ENCODE data around the gene GAL3ST2. TPM values are rescaled to one million over a fixed set of nuclear protein-coding genes. Genes with fewer than 3 reads are reported as not detected.

GAL3ST2 gene
- total and polyA plus RNA-seq, 2 experiments from 2014 or later, result not detected

DNA sequence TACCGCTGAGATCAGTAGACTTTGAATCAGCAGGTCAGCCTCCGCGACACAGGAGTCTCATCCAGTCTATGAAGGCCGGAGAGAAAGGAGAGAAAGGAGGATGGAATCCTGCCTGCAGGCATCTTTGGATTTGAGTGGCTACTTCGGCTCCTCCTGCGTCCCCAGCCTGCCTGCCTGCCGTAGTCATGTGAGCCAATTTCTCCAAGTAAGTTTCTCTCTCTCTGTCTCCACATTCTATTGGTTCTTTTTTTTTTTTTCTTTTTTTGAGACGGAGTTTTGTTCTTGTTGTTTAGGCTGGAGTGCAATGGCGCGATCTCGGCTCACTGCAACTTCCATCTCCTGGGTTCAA lies 65.4 kb downstream of the GAL3ST2 start:
- Histone ChIP-seq H3K27me3 (replicated peaks; ENCODE audit: insufficient read depth) (peaks cover 38% of the 10 kb centered on the region), H3K9ac (no peak overlapping the region), H3F3A (ENCODE audit: insufficient read depth) (no peaks in the 10 kb centered on the region), H3K4me1 (ENCODE audit: insufficient read depth) (no peaks in the 10 kb centered on the region), H3K27ac (no peak overlapping the region), H3K4me2 (ENCODE audit: unreplicated experiment) (no peak overlapping the region), H3K79me2 (ENCODE audit: insufficient read depth) (no peaks in the 10 kb centered on the region), H3K4me3 (no peak overlapping the region), H3K36me3 (ENCODE audit: low read depth) (no peaks in the 10 kb centered on the region), H3K9me2 (ENCODE audit: insufficient read depth) (no peaks in the 10 kb centered on the region), H4K20me1 (ENCODE audit: insufficient read depth) (no peaks in the 10 kb centered on the region), H3K9me3 (ENCODE audit: low read depth) (no peaks in the 10 kb centered on the region), H2AFZ (no peak overlapping the region)
- DNase-seq, result no peak
- TF ChIP-seq EZH2 (IDR thresholded peaks at IDR 0.05; ENCODE audit: insufficient read depth, poor library complexity, severe bottlenecking) (no peak), EZH2phosphoT487 (IDR thresholded peaks at IDR 0.05; ENCODE audit: insufficient read depth, low read depth) (no peak)
- WGBS, 2 experiments (ENCODE audit: low coverage in 1 of 2, low lambda C conversion rate in 2 of 2, missing lambda C conversion rate in 2 of 2), result 77 to 85% methylated on average over 7 to 11 of the region's 11 CpGs
- in situ Hi-C loops (cut with MboI), result no loop called here

DNA sequence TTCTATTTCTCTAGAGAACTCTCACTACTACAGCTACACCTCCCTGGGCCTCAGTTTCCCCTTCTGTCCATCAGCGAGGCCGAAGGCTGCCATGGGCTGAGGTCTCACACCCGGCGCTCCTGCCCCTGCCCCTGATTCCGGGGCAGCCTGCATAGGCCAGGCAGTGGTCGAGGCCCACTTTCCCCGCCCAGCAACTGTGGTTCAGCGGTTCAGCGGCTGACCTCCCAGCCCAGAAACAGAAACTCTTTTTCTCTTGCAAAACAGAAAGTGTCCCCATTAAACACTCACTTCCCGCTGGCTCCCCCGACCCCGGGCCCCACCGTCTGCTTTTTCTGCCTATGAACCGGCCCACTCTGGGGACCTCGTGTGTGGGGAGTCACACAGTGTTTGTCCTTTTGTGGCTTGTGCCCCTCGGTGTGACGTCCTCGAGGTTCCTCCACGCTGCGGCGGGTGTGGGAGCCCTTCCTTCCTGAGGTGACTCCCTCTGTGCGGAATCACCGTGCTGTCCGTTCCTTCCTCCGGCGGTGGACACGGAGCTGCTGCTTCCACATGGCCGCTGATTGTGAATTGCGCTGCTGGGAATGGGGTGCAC lies 66.1 kb downstream of the GAL3ST2 start:
- Histone ChIP-seq H3K9me2 (ENCODE audit: insufficient read depth) (no peaks in the 10 kb centered on the region), H4K20me1 (ENCODE audit: insufficient read depth) (no peaks in the 10 kb centered on the region), H3K4me1 (ENCODE audit: insufficient read depth) (no peaks in the 10 kb centered on the region), H3K4me3 (no peak overlapping the region), H3K79me2 (ENCODE audit: insufficient read depth) (no peaks in the 10 kb centered on the region), H3K36me3 (ENCODE audit: low read depth) (no peaks in the 10 kb centered on the region), H3F3A (ENCODE audit: insufficient read depth) (no peaks in the 10 kb centered on the region), H3K4me2 (ENCODE audit: unreplicated experiment) (no peak overlapping the region), H3K27ac (no peak overlapping the region), H3K9me3 (ENCODE audit: low read depth) (no peaks in the 10 kb centered on the region), H3K27me3 (replicated peaks; ENCODE audit: insufficient read depth) (peaks cover 32% of the 10 kb centered on the region), H2AFZ (no peak overlapping the region), H3K9ac (no peak overlapping the region)
- in situ Hi-C loops (cut with MboI), result no loop called here
- no peak for TF ChIP-seq EZH2phosphoT487 (IDR thresholded peaks at IDR 0.05; ENCODE audit: insufficient read depth, low read depth)
- no peak for TF ChIP-seq EZH2 (IDR thresholded peaks at IDR 0.05; ENCODE audit: insufficient read depth, poor library complexity, severe bottlenecking)
- WGBS, 2 experiments (ENCODE audit: low coverage in 1 of 2, low lambda C conversion rate in 2 of 2, missing lambda C conversion rate in 2 of 2), result 89 to 90% methylated on average over 28 to 29 of the region's 29 CpGs
- no peak for DNase-seq

DNA sequence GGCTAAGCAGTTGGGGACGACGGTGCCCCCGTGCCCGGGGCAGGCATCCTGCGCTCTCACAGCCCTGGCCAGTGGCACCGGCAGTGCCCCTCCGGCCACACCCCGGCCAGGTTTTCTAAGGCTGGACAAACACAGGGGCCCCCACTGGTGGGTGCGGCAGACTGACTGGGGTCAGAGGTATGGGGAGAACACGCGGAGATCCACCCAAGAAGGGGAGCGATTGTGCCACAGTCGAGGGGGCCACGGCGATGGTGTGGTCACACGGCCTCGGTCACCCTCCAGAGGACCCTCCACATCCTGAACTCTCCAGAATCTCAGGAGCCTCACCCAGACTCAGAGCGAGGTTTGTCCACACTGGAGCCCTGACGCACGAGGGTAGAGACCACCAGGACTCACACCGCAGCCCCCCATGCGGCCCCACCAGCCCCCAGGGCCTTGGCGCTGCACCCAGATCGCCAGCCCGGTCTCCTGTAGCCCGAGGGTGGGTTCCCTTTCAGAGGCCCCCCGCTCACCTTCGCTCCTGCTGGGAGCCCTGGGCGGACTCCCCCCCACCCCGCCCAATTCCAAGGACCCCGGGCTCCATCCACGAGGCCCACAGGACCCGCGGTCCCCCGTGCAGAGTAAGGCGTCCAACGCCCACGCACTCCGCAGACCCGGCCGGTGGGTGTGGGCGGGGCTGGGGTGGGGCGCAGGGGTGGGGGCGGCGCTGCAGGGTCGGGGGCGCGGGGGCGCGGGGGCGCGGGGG lies 66.9 kb downstream of the GAL3ST2 start:
- H3K4me2 ChIP-seq (ENCODE audit: unreplicated experiment), result no peak overlapping the region
- H4K20me1 ChIP-seq (ENCODE audit: insufficient read depth), result no peaks in the 10 kb centered on the region
- H3K9me3 ChIP-seq (ENCODE audit: low read depth), result no peaks in the 10 kb centered on the region
- no peak overlapping the region for H2AFZ ChIP-seq
- TF ChIP-seq EZH2 (IDR thresholded peaks at IDR 0.05; ENCODE audit: insufficient read depth, poor library complexity, severe bottlenecking) (no peak), EZH2phosphoT487 (IDR thresholded peaks at IDR 0.05; ENCODE audit: insufficient read depth, low read depth) (no peak)
- in situ Hi-C loops (cut with MboI), result no loop called here
- H3K4me1 ChIP-seq (ENCODE audit: insufficient read depth), result no peaks in the 10 kb centered on the region
- H3K27ac ChIP-seq, result no peak overlapping the region
- H3K9me2 ChIP-seq (ENCODE audit: insufficient read depth), result no peaks in the 10 kb centered on the region
- H3K79me2 ChIP-seq (ENCODE audit: insufficient read depth), result no peaks in the 10 kb centered on the region
- no peak for DNase-seq
- H3K27me3 ChIP-seq (replicated peaks; ENCODE audit: insufficient read depth), result peaks cover 24% of the 10 kb centered on the region
- no peaks in the 10 kb centered on the region for H3K36me3 ChIP-seq (ENCODE audit: low read depth)
- no peak overlapping the region for H3K9ac ChIP-seq
- 66 to 87% methylated on average over 27 to 40 of the region's 52 CpGs for WGBS, 2 experiments (ENCODE audit: low coverage in 1 of 2, low lambda C conversion rate in 2 of 2, missing lambda C conversion rate in 2 of 2)
- no peak overlapping the region for H3K4me3 ChIP-seq
- no peaks in the 10 kb centered on the region for H3F3A ChIP-seq (ENCODE audit: insufficient read depth)

DNA sequence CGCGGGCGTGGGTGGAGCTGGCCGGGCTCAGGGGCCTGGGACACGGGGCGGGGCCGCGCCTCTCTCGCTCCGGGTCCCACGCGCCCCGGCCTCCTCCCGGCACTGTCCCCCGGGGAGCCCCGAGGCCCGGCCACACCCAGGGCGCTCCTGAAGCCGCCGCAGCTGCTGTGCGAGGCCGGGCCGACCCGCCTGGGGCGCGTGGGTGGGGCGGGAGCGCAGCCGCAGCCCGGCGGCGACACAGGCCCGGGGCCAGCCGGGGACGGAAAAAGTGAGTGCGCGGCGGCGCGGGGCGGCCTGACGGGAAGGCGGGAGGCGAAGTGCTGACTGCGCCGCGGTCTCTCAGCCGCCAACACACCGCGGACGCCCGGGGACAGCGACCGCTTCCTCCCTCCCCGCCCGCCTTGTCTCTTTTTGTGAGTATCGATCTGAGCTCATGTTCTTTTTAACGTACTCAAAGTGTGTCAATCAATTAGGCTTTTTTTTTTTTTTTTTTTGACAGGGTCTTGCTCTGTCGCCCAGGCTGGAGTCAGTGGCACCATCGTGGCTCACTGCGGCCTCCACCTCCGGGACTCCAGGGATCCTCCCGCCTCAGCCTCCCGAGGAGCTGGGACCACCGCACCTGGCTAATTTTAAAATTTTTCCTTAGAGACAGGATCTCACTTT lies 67.6 kb downstream of the GAL3ST2 start:
- peak overlapping the region; percentile 75 for H2AFZ ChIP-seq
- WGBS, 2 experiments (ENCODE audit: low coverage in 1 of 2, low lambda C conversion rate in 2 of 2, missing lambda C conversion rate in 2 of 2), result 4% methylated on average over 26 to 39 of the region's 65 CpGs

More for the DNA sequence above, 67.6 kb downstream of the GAL3ST2 start:
- Histone ChIP-seq H3K27ac (no peak overlapping the region), H3K27me3 (replicated peaks; ENCODE audit: insufficient read depth) (peaks cover 21% of the 10 kb centered on the region), H3K9ac (peak overlapping the region; percentile 63), H4K20me1 (ENCODE audit: insufficient read depth) (no peaks in the 10 kb centered on the region), H3K4me1 (ENCODE audit: insufficient read depth) (no peaks in the 10 kb centered on the region), H3F3A (ENCODE audit: insufficient read depth) (no peaks in the 10 kb centered on the region), H3K4me3 (peak overlapping the region; percentile 50), H3K79me2 (ENCODE audit: insufficient read depth) (no peaks in the 10 kb centered on the region), H3K9me2 (ENCODE audit: insufficient read depth) (no peaks in the 10 kb centered on the region), H3K36me3 (ENCODE audit: low read depth) (no peaks in the 10 kb centered on the region), H3K9me3 (ENCODE audit: low read depth) (no peaks in the 10 kb centered on the region), H3K4me2 (ENCODE audit: unreplicated experiment) (peak overlapping the region; percentile 77)
- DNase-seq, result peak; percentile 86
- no peak for TF ChIP-seq EZH2 (IDR thresholded peaks at IDR 0.05; ENCODE audit: insufficient read depth, poor library complexity, severe bottlenecking)
- TF ChIP-seq EZH2phosphoT487 (IDR thresholded peaks at IDR 0.05; ENCODE audit: insufficient read depth, low read depth), result no peak
- in situ Hi-C loops (cut with MboI), result no loop called here

Measured in GM23248 (cell line).